IMR-90 (cell line): Measurements from ENCODE around the gene FAM78A.

ENCODE experiments used
- CEBPB ChIP-seq: IDR thresholded peaks from 2 replicates; pipeline ENCODE4 v1.6.1; 2012; ENCODE audit warnings: low read depth, low read length, improper control_type of control experiment
- CHD1 ChIP-seq: IDR thresholded peaks from 2 replicates; pipeline ENCODE4 v1.6.1; 2012; ENCODE audit warnings: low read depth, low read length, improper control_type of control experiment
- CTCF ChIP-seq: conservative IDR thresholded peaks from 2 replicates; pipeline ENCODE4 v1.5.1; 2012; ENCODE audit warnings: mild to moderate bottlenecking, low read depth, low read length, improper control_type of control experiment
- FOS ChIP-seq: fragments of 150-350 bp; IDR thresholded peaks from 2 replicates; pipeline ENCODE4 v1.6.1; 2016; ENCODE audit warnings: low read depth, low read length
- MAFK ChIP-seq: IDR thresholded peaks from 2 replicates; pipeline ENCODE4 v1.6.1; 2012; ENCODE audit warnings: low read depth, low read length, improper control_type of control experiment
- MAZ ChIP-seq: IDR thresholded peaks from 2 replicates; pipeline ENCODE4 v1.6.1; 2012; ENCODE audit warnings: low read depth, mild to moderate bottlenecking, low read length, improper control_type of control experiment, moderate library complexity, borderline replicate concordance
- MXI1 ChIP-seq: IDR thresholded peaks from 2 replicates; pipeline ENCODE4 v1.6.1; 2012; ENCODE audit warnings: low read depth, mild to moderate bottlenecking, low read length, moderate library complexity, borderline replicate concordance
- POLR2A ChIP-seq: IDR thresholded peaks from 2 replicates; pipeline ENCODE4 v1.6.1; 2012; ENCODE audit warnings: mild to moderate bottlenecking, low read depth, low read length
- RAD21 ChIP-seq: IDR thresholded peaks from 2 replicates; pipeline ENCODE4 v1.6.1; 2012; ENCODE audit warnings: low read length, improper control_type of control experiment
- RCOR1 ChIP-seq: IDR thresholded peaks from 2 replicates; pipeline ENCODE4 v1.6.1; 2012; ENCODE audit warnings: mild to moderate bottlenecking, low read length, improper control_type of control experiment; ENCODE audit not compliant: insufficient replicate concordance
- RFX5 ChIP-seq: IDR thresholded peaks from 2 replicates; pipeline ENCODE4 v1.8.0; 2012; ENCODE audit warnings: low read depth, mild to moderate bottlenecking, low read length, moderate library complexity
- USF2 ChIP-seq: fragments of 150-350 bp; IDR thresholded peaks from 2 replicates; pipeline ENCODE4 v1.6.1; 2017; ENCODE audit warnings: mild to moderate bottlenecking, antibody characterized with exemption, low read length, low read depth

- TF ChIP-seq CTCF (no peak), CHD1 (no peak), MAZ (no peak), POLR2A (no peak), RAD21 (no peak), CEBPB (no peak), USF2 (no peak), MAFK (no peak), RFX5 (no peak), MXI1 (no peak), RCOR1 (no peak), FOS (no peak)
Observed at GRCh38 chr9:131226226-131226625, 50.1 kb downstream of the FAM78A start.
